Renal pelvis (tissue), 4 donors: Measurements from ENCODE around the gene LIN7C. TPM values are rescaled to one million over a fixed set of nuclear protein-coding genes. Genes with fewer than 3 reads are reported as not detected.

Experiments used
- DNase-seq: peaks from one replicate; pipeline ENCODE4 v3.0.0-alpha.2; 2013
- polyA plus RNA-seq, 3 donors: library from polyadenylated mRNA; unstranded; fragments of 120-200 nt; gene quantifications; one replicate each; pipeline ENCODE4 v1.2.1, GENCODE V29; 2013; ENCODE audit not compliant: insufficient read length in 3 of 3

LIN7C gene
- polyA plus RNA-seq, 3 donors: 17.7 to 28.7 (median 24.2) TPM

GRCh38 chr11:27472398-27473016, 34.1 kb downstream of the LIN7C start, which contains the start of gene LGR4:
Gene LGR4 (minus strand): TSS chr11:27472790. CDS start chr11:27472302, 488 bp downstream.
- DNase-seq: peak; percentile 96

DNA sequence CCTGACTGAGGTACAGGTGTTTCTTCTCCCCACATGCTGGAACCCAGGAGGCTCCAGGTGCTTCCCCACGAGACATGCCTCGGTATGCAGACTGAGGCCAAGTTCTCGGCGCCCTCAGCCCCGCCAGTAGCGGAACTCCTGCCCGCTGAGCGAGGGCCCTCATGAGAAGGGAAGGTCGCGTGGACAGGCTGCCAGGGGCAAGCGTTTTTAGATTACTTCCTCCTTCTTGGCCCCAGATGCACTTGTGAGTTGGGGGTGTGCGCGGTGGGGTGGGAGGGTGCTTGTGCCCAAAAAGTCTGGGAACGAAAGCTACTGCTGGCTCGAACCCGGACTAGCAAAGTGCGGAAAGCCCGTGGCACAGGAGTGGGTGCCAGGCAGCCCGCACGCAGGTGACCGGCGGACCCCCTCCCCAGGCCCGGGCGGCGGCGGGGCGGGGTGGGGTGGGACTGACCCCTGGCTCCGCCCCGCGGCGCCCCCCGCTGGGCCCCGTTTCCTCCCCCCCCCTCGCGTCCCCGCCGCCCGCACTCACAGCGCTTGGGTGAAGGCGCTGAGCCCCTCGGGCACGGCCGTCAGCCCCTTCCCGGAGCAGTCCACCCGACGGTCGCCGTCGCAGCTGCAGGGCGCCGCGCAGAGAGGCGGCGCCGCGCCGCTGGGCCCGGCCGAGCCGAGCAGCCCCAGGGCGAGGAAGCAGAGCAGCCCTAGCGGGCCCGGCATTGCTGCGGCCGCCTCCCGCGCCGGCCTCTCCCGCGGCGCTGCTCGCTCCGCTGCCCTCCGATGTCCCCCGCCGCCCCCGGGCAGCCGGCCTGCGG, 34.8 kb downstream of the LIN7C start:
- DNase-seq: no peak

DNA sequence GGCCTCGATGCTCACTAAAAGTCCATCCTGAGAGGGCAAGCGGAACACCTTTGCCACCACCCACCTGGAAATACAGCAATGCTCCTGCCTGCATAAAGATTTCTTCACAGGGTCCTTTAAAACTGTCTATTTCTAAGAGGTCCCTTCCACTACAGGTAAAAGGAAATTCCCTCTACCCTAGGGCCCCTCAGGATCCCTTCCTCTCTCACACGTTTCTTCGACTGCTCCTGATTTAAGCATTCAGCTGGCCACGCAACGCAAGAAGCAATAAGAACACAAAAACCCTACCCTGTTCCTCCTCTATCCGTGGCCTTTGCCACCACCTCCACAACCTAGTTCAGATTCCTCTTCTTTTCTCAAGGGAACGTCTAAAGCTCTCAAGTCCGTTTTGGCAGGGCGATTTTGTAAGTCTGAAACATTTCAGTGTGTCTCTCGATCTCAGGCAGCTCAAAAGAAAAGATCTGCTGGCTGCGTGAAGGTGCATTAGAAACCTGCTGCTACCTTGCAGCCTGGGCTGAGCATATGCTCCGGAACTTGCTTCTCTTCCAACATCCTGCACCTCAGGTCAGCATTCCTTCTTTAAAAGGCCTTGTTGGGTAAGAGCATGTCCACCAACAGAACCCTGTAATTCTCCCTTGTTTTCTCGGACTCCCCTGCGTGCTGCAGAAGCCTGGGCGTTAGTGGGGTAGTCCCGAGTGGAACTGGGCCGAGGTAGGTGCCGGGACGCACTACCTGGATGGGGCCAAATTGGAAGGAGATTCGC, 35.6 kb downstream of the LIN7C start:
- DNase-seq: no peak

DNA sequence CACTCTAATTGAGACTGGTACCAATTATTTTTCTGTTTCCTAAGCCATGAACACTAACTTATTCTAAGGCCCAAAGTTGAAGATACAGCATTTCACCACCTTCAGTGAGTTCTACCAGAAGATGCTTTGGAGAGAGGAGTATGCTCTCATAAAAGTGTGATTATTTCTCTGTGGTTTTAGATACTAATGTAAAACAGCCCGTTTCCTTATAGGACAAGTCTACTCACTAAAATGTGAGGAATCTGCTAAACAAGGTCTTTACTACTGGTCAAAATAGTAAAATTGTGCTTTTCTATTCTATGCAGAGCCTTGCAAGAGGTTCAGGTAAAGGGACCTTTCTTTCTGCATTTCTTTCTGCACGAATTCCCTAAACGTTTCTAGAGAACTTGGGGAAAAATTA, 36.4 kb downstream of the LIN7C start:
- DNase-seq: no peak

- no peak for DNase-seq
Measured at GRCh38 chr11:27468995-27469695, 37.4 kb downstream of the LIN7C start.

DNA sequence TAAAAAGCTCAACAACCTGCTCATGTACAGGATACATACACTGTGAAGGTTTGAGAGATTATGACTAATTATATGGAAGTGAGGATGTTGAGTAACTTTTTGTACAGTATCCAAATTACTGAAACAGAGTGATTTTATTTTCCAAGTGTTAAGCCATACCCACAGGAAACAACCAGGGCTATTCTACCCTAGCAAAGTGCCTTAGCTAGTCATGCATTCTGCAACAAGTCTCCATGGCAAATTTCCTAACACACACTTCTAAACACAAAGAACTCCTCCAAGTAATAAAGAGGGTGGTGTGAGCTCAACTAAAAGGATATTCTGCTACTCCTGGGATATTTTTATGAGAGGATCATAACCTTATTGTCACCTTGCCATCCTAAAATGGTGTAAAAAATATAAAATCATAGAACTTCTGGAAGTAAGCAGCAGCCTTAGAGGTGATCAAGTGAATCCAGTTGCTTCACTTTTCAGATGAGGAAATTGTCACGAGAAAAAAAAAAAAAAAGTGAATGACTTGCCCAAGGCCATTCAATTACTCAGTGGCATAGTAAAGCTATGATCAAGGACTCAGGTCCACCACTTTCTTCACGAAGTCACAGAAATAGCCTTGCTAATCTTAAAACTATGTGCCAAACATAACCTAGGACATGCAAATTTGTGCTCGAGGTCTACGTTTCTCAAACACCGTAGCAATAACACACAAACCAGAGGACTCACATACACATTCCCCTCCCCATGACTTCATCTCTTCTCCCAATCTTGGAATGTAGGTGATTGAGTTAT, 38.2 kb downstream of the LIN7C start:
- DNase-seq: no peak

GRCh38 chr11:27467181-27467913, 39.2 kb downstream of the LIN7C start:
- DNase-seq: no peak

DNA sequence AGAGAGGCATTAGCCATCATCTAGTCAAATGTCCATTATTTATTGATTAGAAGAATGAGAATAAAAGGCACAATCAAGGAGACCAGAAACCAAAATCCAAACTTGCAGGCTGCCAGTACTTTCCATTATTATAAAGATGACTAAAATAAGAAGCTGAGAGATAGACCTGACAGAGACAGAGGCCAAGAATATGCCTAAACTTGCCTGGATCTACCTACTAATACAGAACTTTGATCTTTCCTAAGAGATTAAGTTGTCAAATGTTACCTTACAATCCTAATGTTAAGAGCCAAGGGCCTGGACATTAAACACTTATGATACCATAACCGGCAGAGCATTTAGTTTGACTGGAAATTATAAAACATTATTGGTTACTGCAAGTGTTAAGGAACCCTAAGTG, 40.2 kb downstream of the LIN7C start:
- no peak for DNase-seq

- DNase-seq: no peak
Measured at GRCh38 chr11:27465629-27466028, 40.9 kb downstream of the LIN7C start.

DNA sequence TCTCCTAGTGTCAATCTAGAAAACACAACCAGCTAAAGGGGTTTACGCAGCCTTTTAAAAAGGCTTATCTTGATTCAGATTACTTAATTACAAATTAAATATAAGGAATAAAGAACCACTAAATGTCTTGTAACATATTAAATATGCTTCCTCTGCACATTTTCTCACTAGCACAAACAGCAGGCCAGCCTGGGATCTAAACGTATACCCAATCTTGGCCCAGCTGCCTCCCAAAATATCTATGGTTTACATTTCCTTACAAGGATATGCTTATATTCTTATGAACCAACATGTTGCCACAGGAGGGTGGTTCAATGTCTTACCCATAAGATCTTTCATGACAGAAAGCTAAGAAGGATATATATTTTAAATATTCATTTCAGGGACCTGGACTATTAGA, 41.7 kb downstream of the LIN7C start:
- no peak for DNase-seq

DNA sequence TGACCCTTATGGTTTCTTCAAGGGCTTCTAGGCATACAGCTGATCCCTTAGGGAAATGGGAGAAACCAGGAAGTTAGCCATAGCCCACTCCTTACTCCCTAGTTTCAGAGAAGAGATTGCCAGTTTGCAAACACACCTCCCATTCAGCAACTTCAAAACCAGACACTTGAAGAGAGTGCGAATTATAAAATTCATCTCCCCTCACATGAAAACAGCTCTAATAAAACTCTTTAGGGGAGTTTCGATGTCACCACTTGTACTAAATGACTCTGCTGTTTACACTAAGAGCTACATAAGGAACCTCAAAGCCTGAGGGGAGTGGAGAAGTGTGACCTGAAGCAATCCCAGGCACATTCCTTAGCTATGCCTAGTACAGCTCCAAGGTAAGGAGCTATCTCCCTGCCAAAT, 42.3 kb downstream of the LIN7C start:
- DNase-seq: no peak

- no peak for DNase-seq
Measured at GRCh38 chr11:27462543-27462942, 44.0 kb downstream of the LIN7C start.

DNA sequence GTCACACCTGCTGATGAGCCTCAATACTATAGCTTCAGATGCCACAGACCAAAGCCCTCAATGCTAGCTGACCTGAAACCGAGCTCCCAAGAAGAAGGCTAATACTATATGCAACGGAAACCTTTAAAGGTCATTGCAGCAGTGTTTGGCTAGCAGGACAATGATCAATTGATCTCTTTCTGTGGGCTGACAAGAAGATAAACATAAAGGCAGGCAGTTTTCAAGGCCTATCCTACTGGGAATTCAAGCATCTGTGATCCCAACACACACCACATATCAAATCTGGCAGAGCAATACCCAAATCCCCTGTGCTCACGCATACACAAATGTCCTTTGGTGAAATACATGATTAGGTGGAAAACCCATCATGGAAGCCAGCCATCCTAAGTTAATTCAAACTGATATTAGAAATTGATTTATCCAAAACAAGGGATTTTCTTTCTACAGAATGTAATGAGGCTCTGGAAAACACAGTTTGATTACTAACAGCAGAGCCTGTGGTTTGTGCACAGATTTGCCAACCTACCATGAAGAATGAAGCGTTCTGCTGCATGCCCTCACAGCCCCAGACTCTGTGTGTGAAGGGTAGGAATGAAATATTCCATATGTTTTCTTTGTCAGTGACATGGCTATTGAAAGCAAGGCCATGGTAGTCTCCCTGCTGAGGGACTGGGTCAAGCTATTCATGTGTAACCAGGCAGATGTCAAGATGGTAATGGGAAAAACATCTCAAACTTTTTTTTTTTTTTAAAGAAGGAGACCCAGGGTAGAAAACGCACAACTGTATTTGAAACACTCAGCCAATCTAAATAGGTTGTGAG, 46.2 kb downstream of the LIN7C start:
- no peak for DNase-seq

- no peak for DNase-seq
Measured at GRCh38 chr11:27459191-27459590, 47.4 kb downstream of the LIN7C start.

GRCh38 chr11:27458182-27458581, 48.4 kb downstream of the LIN7C start:
- no peak for DNase-seq

DNA sequence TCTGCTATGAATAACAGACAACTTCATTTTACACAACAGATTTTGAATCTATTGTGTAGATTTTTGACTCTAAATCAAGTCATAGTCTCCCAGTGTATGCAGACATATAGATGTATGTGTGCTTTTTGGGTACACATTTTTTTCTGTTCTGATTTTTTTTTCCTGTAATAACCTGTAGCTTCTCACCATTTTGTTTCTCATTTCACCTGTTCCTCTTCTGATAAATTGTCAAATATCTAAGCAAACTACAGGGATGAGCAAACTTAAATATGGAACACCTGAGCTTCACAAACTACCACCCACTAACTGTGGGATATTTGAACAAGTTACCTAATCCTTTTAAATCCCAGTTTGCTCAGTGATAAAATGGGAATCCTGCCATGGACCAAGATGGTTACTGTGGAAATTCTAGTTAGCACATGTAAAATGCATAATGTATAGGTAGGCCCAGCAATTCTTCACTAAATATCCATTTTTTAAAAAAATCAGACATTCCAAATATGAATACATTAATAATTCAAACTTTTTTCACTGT, 49.7 kb downstream of the LIN7C start:
- DNase-seq: no peak

GRCh38 chr11:27456140-27456794, 50.3 kb downstream of the LIN7C start:
- DNase-seq: no peak

DNA sequence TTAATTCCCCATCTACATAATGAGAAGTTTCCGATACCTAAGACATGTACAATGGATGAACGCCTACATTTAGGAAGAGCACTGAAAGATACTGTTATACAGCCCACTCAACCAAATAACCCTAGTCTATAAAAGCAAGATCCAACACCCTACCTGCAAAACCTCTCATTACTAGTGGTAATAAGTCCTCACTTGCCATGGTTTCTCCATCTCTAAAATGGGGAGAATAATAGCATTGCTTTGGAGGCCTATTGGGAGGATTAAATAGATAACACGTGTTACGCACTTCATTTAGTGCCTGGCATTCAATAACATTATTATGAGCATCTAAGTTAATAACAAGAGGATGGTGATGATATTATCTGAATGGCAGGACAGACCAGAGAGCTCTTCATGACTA, 50.9 kb downstream of the LIN7C start:
- no peak for DNase-seq

DNA sequence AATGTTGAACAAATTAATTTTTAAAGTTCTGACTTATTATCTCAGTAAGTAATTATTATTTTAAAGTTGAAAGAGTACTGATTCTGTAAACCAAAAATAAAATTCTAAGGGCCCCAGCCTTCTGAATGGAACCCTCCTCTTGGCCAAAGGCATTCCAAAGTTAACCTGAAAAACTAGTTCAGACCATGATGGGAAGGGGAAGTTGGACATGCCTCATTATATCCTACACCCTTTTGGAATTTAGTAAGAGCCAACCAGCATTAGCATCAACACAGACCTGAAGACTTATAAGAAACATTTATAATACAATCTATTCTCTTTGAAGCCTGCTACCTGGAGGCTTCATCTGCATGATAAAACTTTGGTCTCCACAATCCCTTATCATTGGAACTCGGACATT, 52.9 kb downstream of the LIN7C start:
- DNase-seq: no peak
